Testis (tissue), 3 donors: ENCODE data around the gene INSIG2. TPM values are rescaled to one million over a fixed set of nuclear protein-coding genes. Genes with fewer than 3 reads are reported as not detected.

ENCODE experiments used
- DNase-seq: peaks from one replicate; pipeline ENCODE4 v3.0.0-alpha.2; 2019
- H3K27ac ChIP-seq, 2 donors: fragments of 200-600 bp; sonication (generic); one replicate each; pipeline ENCODE4 v1.5.1; 2019
- H3K27me3 ChIP-seq: fragments of 200-600 bp; sonication (generic); one replicate; pipeline ENCODE4 v1.5.1; 2019
- H3K36me3 ChIP-seq: fragments of 200-600 bp; sonication (generic); one replicate; pipeline ENCODE4 v1.5.1; 2017; ENCODE audit warnings: low read depth; ENCODE audit errors: missing control alignments
- H3K4me1 ChIP-seq: fragments of 200-600 bp; sonication (generic); one replicate; pipeline ENCODE4 v1.5.1; 2019
- H3K4me3 ChIP-seq, 2 donors: fragments of 200-600 bp; sonication (generic); one replicate each; pipeline ENCODE4 v1.5.1; 2017 to 2019
- H3K9me3 ChIP-seq: fragments of 200-600 bp; sonication (generic); one replicate; pipeline ENCODE4 v1.5.1; 2017
- CTCF ChIP-seq, 3 experiments: fragments of 450-650 bp in 2 of 3; fragments of 200-600 bp in 1 of 3; sonication (generic) in 1 of 3; IDR thresholded peaks; one replicate each; pipeline ENCODE4 v1.5.1; 2016 to 2019; ENCODE audit warnings: antibody characterized with exemption in 3 of 3, mild to moderate bottlenecking in 2 of 3, moderate library complexity in 1 of 3
- POLR2A ChIP-seq: fragments of 450-650 bp; IDR thresholded peaks from one replicate; pipeline ENCODE4 v1.6.1; 2017; ENCODE audit warnings: antibody characterized with exemption, mild to moderate bottlenecking, moderate library complexity
- WGBS, 2 donors: methylation state at CpG; one replicate each; pipeline ENCODE4 v1.1.5; 2018; 5-methylcytosine and 5-hydroxymethylcytosine counted together
- intact Hi-C: fragments of 100-400 bp; cut with DNase I; formaldehyde crosslinking; loops from one replicate; pipeline ENCODE4 v1.15.1; 2023; ENCODE audit warnings: low total_unique reads
- polyA plus RNA-seq: library from polyadenylated mRNA; stranded (reverse); fragments of 350-450 nt; fragmentation: Illumina TruSeq; extraction: RNeasy Lipid Tissue Mini Kit (QIAGEN cat#74804); gene quantifications from one replicate; pipeline ENCODE4 v1.2.3, GENCODE V29; 2014; ENCODE audit warnings: low read depth, low replicate concordance; ENCODE audit not compliant: insufficient read depth
- total RNA-seq, 2 donors: library from RNA; depleted of rRNA; stranded (reverse); fragments of >200 nt; gene quantifications; one replicate each; pipeline ENCODE4 v1.2.3, GENCODE V29; 2016

INSIG2 gene
- total and polyA plus RNA-seq, 3 donors from 2014 or later: 13.9 to 18.7 (median 16.6) TPM

GRCh38 chr2:118103951-118104940, 16.0 kb downstream of the INSIG2 start:
- H3K36me3 ChIP-seq: no peaks in the 10 kb centered on the region
- WGBS, 2 donors: 91 to 94% methylated on average over 2 of the region's 2 CpGs
- H3K27ac ChIP-seq: no peak overlapping the region
- no peaks in the 10 kb centered on the region for H3K9me3 ChIP-seq
- H3K4me1 ChIP-seq: no peaks in the 10 kb centered on the region
- no peak for DNase-seq
- H3K4me3 ChIP-seq: no peak overlapping the region
- H3K27me3 ChIP-seq: no peaks in the 10 kb centered on the region
- no peak for TF ChIP-seq CTCF (IDR thresholded peaks at IDR 0.05)
- intact Hi-C loops: no loop called here

- no peaks in the 10 kb centered on the region for H3K4me1 ChIP-seq
- H3K36me3 ChIP-seq: no peaks in the 10 kb centered on the region
- WGBS, 2 donors: 72 to 85% methylated on average over 4 of the region's 4 CpGs
- no peak overlapping the region for H3K27ac ChIP-seq
- H3K4me3 ChIP-seq: no peak overlapping the region
- intact Hi-C loops: no loop called here
- no peaks in the 10 kb centered on the region for H3K27me3 ChIP-seq
- TF ChIP-seq CTCF (IDR thresholded peaks at IDR 0.05) (no peak), POLR2A (no peak)
- no peak for DNase-seq
- H3K9me3 ChIP-seq: no peaks in the 10 kb centered on the region
These were observed 17.2 kb downstream of the INSIG2 start for GRCh38 chr2:118105497-118105896.

- H3K4me3 ChIP-seq: no peak overlapping the region
- H3K4me1 ChIP-seq: no peaks in the 10 kb centered on the region
- TF ChIP-seq CTCF (IDR thresholded peaks at IDR 0.05): no peak
- no peak for TF ChIP-seq POLR2A
- WGBS, 2 donors: 83 to 89% methylated on average over 3 of the region's 3 CpGs
- no peak overlapping the region for H3K27ac ChIP-seq
- no peaks in the 10 kb centered on the region for H3K9me3 ChIP-seq
- no peaks in the 10 kb centered on the region for H3K36me3 ChIP-seq
- intact Hi-C loops: no loop called here
- no peaks in the 10 kb centered on the region for H3K27me3 ChIP-seq
- DNase-seq: no peak
These were observed 18.7 kb downstream of the INSIG2 start for GRCh38 chr2:118106926-118107325.

GRCh38 chr2:118110310-118110709, 22.0 kb downstream of the INSIG2 start:
- Histone ChIP-seq H3K27ac (no peak overlapping the region), H3K9me3 (no peaks in the 10 kb centered on the region), H3K27me3 (no peaks in the 10 kb centered on the region), H3K36me3 (no peaks in the 10 kb centered on the region), H3K4me1 (no peaks in the 10 kb centered on the region), H3K4me3 (no peak overlapping the region)
- TF ChIP-seq CTCF (IDR thresholded peaks at IDR 0.05) (no peak), POLR2A (no peak)
- WGBS, 2 donors: 96% methylated on average over 3 of the region's 3 CpGs
- no peak for DNase-seq
- intact Hi-C loops: no loop called here
